Choroid plexus epithelial cell (primary cell): ENCODE results near the gene C5.

Experiments
- DNase-seq: peaks from one replicate; pipeline ENCODE4 v3.0.0-alpha.2; 2010; ENCODE audit warnings: low read depth
- H3K4me3 ChIP-seq: 2 replicates; pipeline ENCODE4 v1.5.1; 2011; ENCODE audit warnings: low read depth, mild to moderate bottlenecking, control low read depth, low read length, moderate library complexity
- TF ChIP-seq, protein P1 (sequence below): conservative IDR thresholded peaks from 2 replicates; pipeline ENCODE4 v1.5.1; 2011; ENCODE audit warnings: low read depth, mild to moderate bottlenecking, control low read depth, inconsistent platforms, low read length, moderate library complexity

The C5 gene

DNA sequence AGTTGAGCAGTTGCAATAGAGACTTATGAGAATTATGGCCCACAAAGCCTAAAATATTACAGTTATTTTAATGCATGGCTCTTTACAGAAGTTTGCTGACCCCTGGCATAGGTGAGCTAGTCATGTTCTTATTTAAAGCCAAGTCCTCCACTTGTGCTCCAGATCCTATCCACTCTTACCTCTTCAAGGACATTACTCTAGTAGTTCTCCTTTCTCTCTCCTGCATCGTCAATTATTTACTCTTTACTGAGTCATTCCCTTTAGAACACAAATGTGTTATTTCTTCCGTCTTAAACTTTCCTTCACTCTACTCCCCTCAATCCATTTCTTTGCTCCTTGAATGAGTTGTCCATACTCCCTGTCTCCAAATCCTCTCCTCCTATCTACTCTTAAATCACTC lies 102.9 kb downstream of the C5 start:
- TF ChIP-seq, protein P1, sequence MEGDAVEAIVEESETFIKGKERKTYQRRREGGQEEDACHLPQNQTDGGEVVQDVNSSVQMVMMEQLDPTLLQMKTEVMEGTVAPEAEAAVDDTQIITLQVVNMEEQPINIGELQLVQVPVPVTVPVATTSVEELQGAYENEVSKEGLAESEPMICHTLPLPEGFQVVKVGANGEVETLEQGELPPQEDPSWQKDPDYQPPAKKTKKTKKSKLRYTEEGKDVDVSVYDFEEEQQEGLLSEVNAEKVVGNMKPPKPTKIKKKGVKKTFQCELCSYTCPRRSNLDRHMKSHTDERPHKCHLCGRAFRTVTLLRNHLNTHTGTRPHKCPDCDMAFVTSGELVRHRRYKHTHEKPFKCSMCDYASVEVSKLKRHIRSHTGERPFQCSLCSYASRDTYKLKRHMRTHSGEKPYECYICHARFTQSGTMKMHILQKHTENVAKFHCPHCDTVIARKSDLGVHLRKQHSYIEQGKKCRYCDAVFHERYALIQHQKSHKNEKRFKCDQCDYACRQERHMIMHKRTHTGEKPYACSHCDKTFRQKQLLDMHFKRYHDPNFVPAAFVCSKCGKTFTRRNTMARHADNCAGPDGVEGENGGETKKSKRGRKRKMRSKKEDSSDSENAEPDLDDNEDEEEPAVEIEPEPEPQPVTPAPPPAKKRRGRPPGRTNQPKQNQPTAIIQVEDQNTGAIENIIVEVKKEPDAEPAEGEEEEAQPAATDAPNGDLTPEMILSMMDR, result no peak
- H3K4me3 ChIP-seq, result no peak overlapping the region

GRCh38 chr9:120946259-120946658 lies 103.8 kb downstream of the C5 start:
- no peak overlapping the region for H3K4me3 ChIP-seq
- TF ChIP-seq, protein P1, result no peak
- peak; percentile 57 for DNase-seq

More for the DNA sequence above, 102.9 kb downstream of the C5 start:
- no peak for DNase-seq

- DNase-seq, result no peak
- TF ChIP-seq, protein P1, result no peak
- no peak overlapping the region for H3K4me3 ChIP-seq
Measured at GRCh38 chr9:120944948-120945347, 105.1 kb downstream of the C5 start.

GRCh38 chr9:120944434-120944843 lies 105.6 kb downstream of the C5 start:
- TF ChIP-seq, protein P1, result no peak
- DNase-seq, result no peak
- no peak overlapping the region for H3K4me3 ChIP-seq

- no peak overlapping the region for H3K4me3 ChIP-seq
- TF ChIP-seq, protein P1, result no peak
- no peak for DNase-seq
Measured at GRCh38 chr9:120942186-120943001, 107.7 kb downstream of the C5 start.

- H3K4me3 ChIP-seq, result no peak overlapping the region
- DNase-seq, result no peak
- TF ChIP-seq, protein P1, result no peak
Measured at GRCh38 chr9:120941046-120941770, 108.9 kb downstream of the C5 start.
